GM23338 (cell line): Measurements from ENCODE around the gene RAD23A. TPM values are rescaled to one million over a fixed set of nuclear protein-coding genes. Genes with fewer than 3 reads are reported as not detected.

Experiments used
- ATAC-seq: fragments of 200-7000 bp; cut with Tn5 transposase; 3 replicates; pipeline ENCODE4 v1.9.1; 2020
- DNase-seq: peaks from one replicate; pipeline ENCODE4 v3.0.0-alpha.2; 2015; ENCODE audit warnings: low spot score
- H2AFZ ChIP-seq: fragments of 200-600 bp; sonication (generic); 2 replicates; pipeline ENCODE4 v1.8.0; 2016; ENCODE audit warnings: antibody characterized with exemption, mild to moderate bottlenecking, moderate library complexity
- H3F3A ChIP-seq: fragments of 200-600 bp; sonication (generic); replicated peaks from 2 replicates; pipeline ENCODE4 v1.8.0; 2017; ENCODE audit warnings: antibody characterized with exemption, mixed run types, low read depth
- H3K27ac ChIP-seq: fragments of 200-600 bp; sonication (generic); 2 replicates; pipeline ENCODE4 v1.6.1; 2016; ENCODE audit warnings: low read depth
- H3K27me3 ChIP-seq: fragments of 200-600 bp; sonication (generic); 2 replicates; pipeline ENCODE4 v1.8.0; 2016; ENCODE audit warnings: mild to moderate bottlenecking, mixed run types, moderate library complexity; ENCODE audit not compliant: insufficient read depth
- H3K36me3 ChIP-seq: fragments of 200-600 bp; sonication (generic); 2 replicates; pipeline ENCODE4 v1.8.0; 2016; ENCODE audit warnings: mild to moderate bottlenecking; ENCODE audit not compliant: insufficient read depth
- H3K4me1 ChIP-seq: fragments of 200-600 bp; sonication (generic); 2 replicates; pipeline ENCODE4 v1.8.0; 2016; ENCODE audit warnings: mild to moderate bottlenecking, moderate library complexity; ENCODE audit not compliant: insufficient read depth
- H3K4me2 ChIP-seq: fragments of 200-600 bp; sonication (generic); 2 replicates; pipeline ENCODE4 v1.7.1; 2017; ENCODE audit warnings: mixed run types
- H3K4me3 ChIP-seq: fragments of 200-600 bp; sonication (generic); 2 replicates; pipeline ENCODE4 v1.6.1; 2016; ENCODE audit warnings: mixed run types
- H3K79me2 ChIP-seq: fragments of 200-600 bp; sonication (generic); replicated peaks from 2 replicates; pipeline ENCODE4 v1.8.0; 2017; ENCODE audit warnings: mild to moderate bottlenecking; ENCODE audit not compliant: insufficient read depth
- H3K9me2 ChIP-seq: fragments of 200-600 bp; sonication (generic); 2 replicates; pipeline ENCODE4 v1.8.0; 2017; ENCODE audit not compliant: insufficient read depth
- H4K20me1 ChIP-seq: fragments of 200-600 bp; sonication (generic); replicated peaks from 2 replicates; pipeline ENCODE4 v1.8.0; 2017; ENCODE audit warnings: mild to moderate bottlenecking; ENCODE audit not compliant: insufficient read depth
- H3K27ac Mint-ChIP-seq: 2 replicates; pipeline ENCODE4 v1.8.0; 2020; ENCODE audit warnings: inconsistent platforms, mild to moderate bottlenecking, moderate library complexity, mixed read lengths
- H3K27me3 Mint-ChIP-seq: 3 replicates; pipeline ENCODE4 v1.8.0; 2022; ENCODE audit warnings: low read depth, mild to moderate bottlenecking, moderate library complexity, mixed read lengths, inconsistent platforms; ENCODE audit not compliant: insufficient read depth, poor library complexity
- H3K36me3 Mint-ChIP-seq: 3 replicates; pipeline ENCODE4 v1.8.0; 2021; ENCODE audit warnings: low read depth, mild to moderate bottlenecking, inconsistent platforms, moderate library complexity, mixed read lengths
- H3K4me1 Mint-ChIP-seq: 3 replicates; pipeline ENCODE4 v1.8.0; 2020; ENCODE audit warnings: mild to moderate bottlenecking, inconsistent platforms, mixed read lengths
- H3K4me3 Mint-ChIP-seq: 3 replicates; pipeline ENCODE4 v1.8.0; 2021; ENCODE audit warnings: moderate library complexity, mild to moderate bottlenecking, inconsistent platforms, mixed read lengths
- H3K9me3 Mint-ChIP-seq: 3 replicates; pipeline ENCODE4 v1.8.0; 2020; ENCODE audit warnings: moderate library complexity, mild to moderate bottlenecking, inconsistent platforms, mixed read lengths
- CREB1 ChIP-seq: fragments of 250-450 bp; sonication (Bioruptor Pico); IDR thresholded peaks from 2 replicates; pipeline ENCODE4 v1.5.0; 2020; ENCODE audit warnings: low read depth, mild to moderate bottlenecking, moderate library complexity
- CTCF ChIP-seq, 2 experiments: fragments of 200-600 bp in 1 of 2; sonication (generic) in 1 of 2; conservative IDR thresholded peaks; 2 replicates each; pipeline versions ENCODE4 v1.5.1 to v1.6.1; 2016 to 2017; ENCODE audit warnings: antibody characterized with exemption in 2 of 2, low read depth in 2 of 2, mild to moderate bottlenecking in 2 of 2, moderate library complexity in 1 of 2
- ETS1 ChIP-seq: IDR thresholded peaks from 2 replicates; pipeline ENCODE4 v1.6.1; 2016; ENCODE audit warnings: antibody characterized with exemption
- EZH2 ChIP-seq: fragments of 200-600 bp; sonication (generic); IDR thresholded peaks from one replicate; pipeline ENCODE4 v1.8.0; 2017; ENCODE audit warnings: antibody characterized with exemption, mild to moderate bottlenecking, low read depth; ENCODE audit not compliant: unreplicated experiment
- NANOG ChIP-seq: IDR thresholded peaks from 2 replicates; pipeline ENCODE4 v1.6.1; 2016; ENCODE audit warnings: antibody characterized with exemption, borderline replicate concordance
- POLR2AphosphoS5 ChIP-seq: IDR thresholded peaks from 2 replicates; pipeline ENCODE4 v1.6.1; 2016; ENCODE audit warnings: antibody characterized with exemption, low read depth
- REST ChIP-seq: IDR thresholded peaks from one replicate; pipeline ENCODE4 v1.6.1; 2018; ENCODE audit warnings: antibody characterized with exemption; ENCODE audit not compliant: unreplicated experiment
- polyA plus RNA-seq: library from polyadenylated mRNA; unstranded; fragments of >200 nt; fragmentation: Nextera tagmentation; extraction: Ambion mirVana; gene quantifications from 2 replicates; pipeline ENCODE4 v1.2.1, GENCODE V29; 2016
- total RNA-seq: library from RNA; depleted of rRNA; stranded (reverse); fragments of >200 nt; shearing (Covaris generic); gene quantifications from 2 replicates; pipeline ENCODE4 v1.2.3, GENCODE V29; 2014

Gene RAD23A
- total and polyA plus RNA-seq, 2 experiments from 2014 or later = 69.7 to 127 TPM

GRCh38 chr19:12937927-12938778 is 7.5 kb upstream of the RAD23A start, which contains the start of gene CALR:
Gene CALR (plus strand): TSS chr19:12938609. CDS start chr19:12938680, 71 bp downstream.
- H3K9me3 Mint-ChIP-seq = no peaks in the 10 kb centered on the region
- H3K27ac Mint-ChIP-seq = peak within 1 kb of the TSS; percentile 95
- H2AFZ ChIP-seq = no peak within 1 kb of the TSS; the same call in 1 of the 2 replicates
- peaks cover 48% of the 10 kb centered on the region for H3K36me3 Mint-ChIP-seq
- H3K4me1 Mint-ChIP-seq = peaks cover 34% of the 10 kb centered on the region
- H3K9me2 ChIP-seq = no peaks in the 10 kb centered on the region
- H4K20me1 ChIP-seq = peaks cover 33% of the 10 kb centered on the region
- peaks cover 16% of the 10 kb centered on the region for H3K27me3 Mint-ChIP-seq
- peak within 1 kb of the TSS; percentile 99 for H3K4me3 Mint-ChIP-seq
- peak; percentile 99 for DNase-seq
- peaks cover 56% of the 10 kb centered on the region for H3F3A ChIP-seq
- no peaks in the 10 kb centered on the region for H3K27me3 ChIP-seq
- peak within 1 kb of the TSS; percentile 94 for H3K27ac ChIP-seq
- H3K36me3 ChIP-seq = peaks cover 41% of the 10 kb centered on the region
- no peak for TF ChIP-seq CTCF (conservative IDR thresholded peaks at IDR 0.05; ENCODE audit: low read depth in 2 of 2)
- no peak for TF ChIP-seq REST
- TF ChIP-seq CREB1 = peak; percentile 65
- 0 out of 2 replicates have a peak, but pooled peaks have one; percentile 24 for TF ChIP-seq ETS1
- TF ChIP-seq EZH2 = no peak
- TF ChIP-seq NANOG = peak; percentile 23; the same call in 1 of the 2 replicates
- peak; percentile 96 for TF ChIP-seq POLR2AphosphoS5
- peaks cover 22% of the 10 kb centered on the region for H3K4me1 ChIP-seq
- peaks cover 36% of the 10 kb centered on the region for H3K79me2 ChIP-seq
- peak within 1 kb of the TSS; percentile 99 for H3K4me3 ChIP-seq
- peak; percentile 88 for ATAC-seq
- H3K4me2 ChIP-seq = peak within 1 kb of the TSS; percentile 96
